ENCODE measurements around the gene RSRC1. TPM values are rescaled to one million over a fixed set of nuclear protein-coding genes. Genes with fewer than 3 reads are reported as not detected.
A peak's percentile ranks its signal among the peaks of the same experiment; 100 is the strongest.

The RSRC1 gene
- total RNA-seq, 1 donor from 2014 or later = 28.5 TPM

- H3K4me3 Mint-ChIP-seq (ENCODE audit: unreplicated experiment) = no peak overlapping the region
- no peaks in the 10 kb centered on the region for H4K20me1 ChIP-seq (ENCODE audit: insufficient read depth, low read length)
- H3K9ac ChIP-seq (ENCODE audit: low read length) = no peak overlapping the region
- no peaks in the 10 kb centered on the region for H3K27me3 Mint-ChIP-seq (ENCODE audit: low read depth, unreplicated experiment)
- no peaks in the 10 kb centered on the region for H3K36me3 ChIP-seq (ENCODE audit: insufficient read depth, low read length)
- FAIRE-seq = no peak
- no peaks in the 10 kb centered on the region for H3K9me3 ChIP-seq (ENCODE audit: insufficient read depth, low read depth, low read length)
- H3K4me1 ChIP-seq (ENCODE audit: insufficient read depth, low read length) = no peaks in the 10 kb centered on the region
- no peaks in the 10 kb centered on the region for H3K27me3 ChIP-seq (ENCODE audit: insufficient read depth, low read length)
- TF ChIP-seq EZH2 (IDR thresholded peaks at IDR 0.05; ENCODE audit: insufficient read depth, low read length) (no peak), CTCF (IDR thresholded peaks at IDR 0.05; ENCODE audit: insufficient read depth, low read depth, low read length) (no peak)
- H3K4me1 Mint-ChIP-seq (ENCODE audit: low read depth, unreplicated experiment) = no peaks in the 10 kb centered on the region
- H2AFZ ChIP-seq (ENCODE audit: low read depth, low read length) = no peak overlapping the region
- H3K9me3 Mint-ChIP-seq (ENCODE audit: unreplicated experiment) = no peaks in the 10 kb centered on the region
- H3K27ac ChIP-seq (ENCODE audit: low read depth, low read length) = no peak overlapping the region
- H3K4me3 ChIP-seq (ENCODE audit: insufficient read depth, low read depth, low read length) = no peak overlapping the region
- no peak overlapping the region for H3K27ac Mint-ChIP-seq (ENCODE audit: unreplicated experiment)
- H3K79me2 ChIP-seq (ENCODE audit: insufficient read depth, low read length) = no peaks in the 10 kb centered on the region
- H3K36me3 Mint-ChIP-seq (ENCODE audit: low read depth, unreplicated experiment) = no peaks in the 10 kb centered on the region
- DNase-seq (ENCODE audit: low read depth) = no peak
- no peak overlapping the region for H3K4me2 ChIP-seq (ENCODE audit: low read length)
Observed at GRCh38 chr3:158535918-158536317, 426.0 kb downstream of the RSRC1 start.

- Mint-ChIP-seq H3K9me3 (ENCODE audit: unreplicated experiment) (no peaks in the 10 kb centered on the region), H3K4me3 (ENCODE audit: unreplicated experiment) (no peak overlapping the region), H3K36me3 (ENCODE audit: low read depth, unreplicated experiment) (peaks cover 2% of the 10 kb centered on the region), H3K27ac (ENCODE audit: unreplicated experiment) (no peak overlapping the region), H3K4me1 (ENCODE audit: low read depth, unreplicated experiment) (no peaks in the 10 kb centered on the region), H3K27me3 (ENCODE audit: low read depth, unreplicated experiment) (no peaks in the 10 kb centered on the region)
- TF ChIP-seq EZH2 (IDR thresholded peaks at IDR 0.05; ENCODE audit: insufficient read depth, low read length) (no peak), CTCF (IDR thresholded peaks at IDR 0.05; ENCODE audit: insufficient read depth, low read depth, low read length) (peak; percentile 55)
- FAIRE-seq (peak; percentile 13), DNase-seq (ENCODE audit: low read depth) (peak; percentile 25)
- H3K4me1 ChIP-seq (ENCODE audit: insufficient read depth, low read length) = no peaks in the 10 kb centered on the region
- H3K4me2 ChIP-seq (ENCODE audit: low read length) = no peak overlapping the region
- no peaks in the 10 kb centered on the region for H3K9me3 ChIP-seq (ENCODE audit: insufficient read depth, low read depth, low read length)
- H3K4me3 ChIP-seq (ENCODE audit: insufficient read depth, low read depth, low read length) = no peak overlapping the region
- no peaks in the 10 kb centered on the region for H3K36me3 ChIP-seq (ENCODE audit: insufficient read depth, low read length)
- no peak overlapping the region for H3K27ac ChIP-seq (ENCODE audit: low read depth, low read length)
- no peaks in the 10 kb centered on the region for H3K27me3 ChIP-seq (ENCODE audit: insufficient read depth, low read length)
- no peaks in the 10 kb centered on the region for H3K79me2 ChIP-seq (ENCODE audit: insufficient read depth, low read length)
- peak overlapping the region; percentile 37 for H2AFZ ChIP-seq (ENCODE audit: low read depth, low read length)
- no peaks in the 10 kb centered on the region for H4K20me1 ChIP-seq (ENCODE audit: insufficient read depth, low read length)
- no peak overlapping the region for H3K9ac ChIP-seq (ENCODE audit: low read length)
Observed at GRCh38 chr3:158539414-158540014, 429.6 kb downstream of the RSRC1 start.

GRCh38 chr3:158540066-158540465, 430.2 kb downstream of the RSRC1 start:
- no peaks in the 10 kb centered on the region for H3K4me1 Mint-ChIP-seq (ENCODE audit: low read depth, unreplicated experiment)
- H3K36me3 ChIP-seq (ENCODE audit: insufficient read depth, low read length) = no peaks in the 10 kb centered on the region
- H3K27me3 ChIP-seq (ENCODE audit: insufficient read depth, low read length) = no peaks in the 10 kb centered on the region
- H3K4me3 Mint-ChIP-seq (ENCODE audit: unreplicated experiment) = no peak overlapping the region
- peaks cover 2% of the 10 kb centered on the region for H3K36me3 Mint-ChIP-seq (ENCODE audit: low read depth, unreplicated experiment)
- no peak overlapping the region for H3K27ac Mint-ChIP-seq (ENCODE audit: unreplicated experiment)
- no peak overlapping the region for H3K4me2 ChIP-seq (ENCODE audit: low read length)
- TF ChIP-seq EZH2 (IDR thresholded peaks at IDR 0.05; ENCODE audit: insufficient read depth, low read length) = no peak
- TF ChIP-seq CTCF (IDR thresholded peaks at IDR 0.05; ENCODE audit: insufficient read depth, low read depth, low read length) = no peak
- no peaks in the 10 kb centered on the region for H3K9me3 Mint-ChIP-seq (ENCODE audit: unreplicated experiment)
- H3K27ac ChIP-seq (ENCODE audit: low read depth, low read length) = no peak overlapping the region
- H3K9me3 ChIP-seq (ENCODE audit: insufficient read depth, low read depth, low read length) = no peaks in the 10 kb centered on the region
- no peak overlapping the region for H3K4me3 ChIP-seq (ENCODE audit: insufficient read depth, low read depth, low read length)
- H2AFZ ChIP-seq (ENCODE audit: low read depth, low read length) = peak overlapping the region; percentile 37
- no peaks in the 10 kb centered on the region for H4K20me1 ChIP-seq (ENCODE audit: insufficient read depth, low read length)
- H3K27me3 Mint-ChIP-seq (ENCODE audit: low read depth, unreplicated experiment) = no peaks in the 10 kb centered on the region
- no peaks in the 10 kb centered on the region for H3K79me2 ChIP-seq (ENCODE audit: insufficient read depth, low read length)
- no peak overlapping the region for H3K9ac ChIP-seq (ENCODE audit: low read length)
- no peaks in the 10 kb centered on the region for H3K4me1 ChIP-seq (ENCODE audit: insufficient read depth, low read length)
- FAIRE-seq = no peak
- DNase-seq (ENCODE audit: low read depth) = no peak

Measured in astrocyte (in vitro differentiated cells and primary cell).